Transverse colon (tissue), 3 donors: ENCODE results near the gene COBLL1.
"Not testable (repeated sequence)": the region's sequence is repeated elsewhere in the genome, so short reads cannot be mapped to it uniquely, and the experiment has no call there.

Experiments used
- EP300 ChIP-seq: sonication (generic); formaldehyde crosslinking; IDR thresholded peaks from one replicate; pipeline ENCODE4 v1.6.1; 2017; ENCODE audit warnings: antibody characterized with exemption, low read depth
- TF ChIP-seq, protein P1 (sequence below), 5 experiments: fragments of 200-600 bp in 3 of 5; fragments of 450-650 bp in 2 of 5; sonication (generic) in 3 of 5; IDR thresholded peaks; 1 replicate in 2 of 5; 2 replicates in 3 of 5; pipeline ENCODE4 v1.5.1; 2016 to 2017; ENCODE audit warnings: antibody characterized with exemption in 5 of 5, inconsistent platforms in 3 of 5, mild to moderate bottlenecking in 2 of 5, moderate library complexity in 1 of 5

DNA sequence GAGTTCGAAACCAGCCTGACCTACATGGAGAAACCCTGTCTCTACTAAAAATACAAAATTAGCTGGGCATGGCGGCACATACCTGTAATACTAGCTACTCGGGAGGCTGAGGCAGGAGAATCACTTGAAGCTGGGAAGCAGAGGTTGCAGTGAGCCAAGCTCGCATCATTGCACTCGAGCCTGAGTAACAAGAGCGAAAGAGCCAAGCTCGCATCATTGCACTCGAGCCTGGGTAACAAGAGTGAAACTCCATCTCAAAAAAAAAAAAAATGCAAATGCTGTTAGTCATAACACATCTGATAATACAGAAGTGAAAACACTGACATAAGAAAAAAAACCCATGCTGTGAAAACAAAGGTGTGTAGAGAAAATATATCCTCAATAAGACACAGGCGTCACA, 80.4 kb downstream of the COBLL1 start:
- TF ChIP-seq EP300: not testable (repeated sequence)
- TF ChIP-seq, protein P1, sequence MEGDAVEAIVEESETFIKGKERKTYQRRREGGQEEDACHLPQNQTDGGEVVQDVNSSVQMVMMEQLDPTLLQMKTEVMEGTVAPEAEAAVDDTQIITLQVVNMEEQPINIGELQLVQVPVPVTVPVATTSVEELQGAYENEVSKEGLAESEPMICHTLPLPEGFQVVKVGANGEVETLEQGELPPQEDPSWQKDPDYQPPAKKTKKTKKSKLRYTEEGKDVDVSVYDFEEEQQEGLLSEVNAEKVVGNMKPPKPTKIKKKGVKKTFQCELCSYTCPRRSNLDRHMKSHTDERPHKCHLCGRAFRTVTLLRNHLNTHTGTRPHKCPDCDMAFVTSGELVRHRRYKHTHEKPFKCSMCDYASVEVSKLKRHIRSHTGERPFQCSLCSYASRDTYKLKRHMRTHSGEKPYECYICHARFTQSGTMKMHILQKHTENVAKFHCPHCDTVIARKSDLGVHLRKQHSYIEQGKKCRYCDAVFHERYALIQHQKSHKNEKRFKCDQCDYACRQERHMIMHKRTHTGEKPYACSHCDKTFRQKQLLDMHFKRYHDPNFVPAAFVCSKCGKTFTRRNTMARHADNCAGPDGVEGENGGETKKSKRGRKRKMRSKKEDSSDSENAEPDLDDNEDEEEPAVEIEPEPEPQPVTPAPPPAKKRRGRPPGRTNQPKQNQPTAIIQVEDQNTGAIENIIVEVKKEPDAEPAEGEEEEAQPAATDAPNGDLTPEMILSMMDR (IDR thresholded peaks at IDR 0.05): not testable (repeated sequence)
